NT2/D1 (cell line): ENCODE data around the gene KRT10.

Source experiments
- SUZ12 ChIP-seq: IDR thresholded peaks from 2 replicates; pipeline ENCODE4 v1.6.1; 2011; ENCODE audit not compliant: insufficient read length, insufficient read depth; ENCODE audit errors: extremely low read depth
- YY1 ChIP-seq: IDR thresholded peaks from 2 replicates; pipeline ENCODE4 v1.6.1; 2011; ENCODE audit not compliant: insufficient read length, insufficient read depth
- ZNF274 ChIP-seq: IDR thresholded peaks from 2 replicates; pipeline ENCODE4 v1.6.1; 2011; ENCODE audit warnings: mild to moderate bottlenecking, low read depth, low read length

- no peak for TF ChIP-seq YY1
- TF ChIP-seq ZNF274 = no peak
- TF ChIP-seq SUZ12 = no peak
Observed at GRCh38 chr17:40827746-40828453, 5.5 kb upstream of the KRT10 start.
